Posterior vena cava (tissue), 2 donors: ENCODE measurements around the gene RGS2. TPM values are rescaled to one million over a fixed set of nuclear protein-coding genes. Genes with fewer than 3 reads are reported as not detected.

ENCODE experiments used
- DNase-seq: peaks from one replicate; pipeline ENCODE4 v3.0.0-alpha.2; 2020; ENCODE audit warnings: low spot score
- intact Hi-C, 2 donors: fragments of 100-400 bp; cut with DNase I; formaldehyde crosslinking; loops; one replicate each; pipeline versions ENCODE4 v1.14.1 to v1.14.2; 2022 to 2023
- total RNA-seq, 2 donors: library from RNA; stranded (reverse); fragmentation: NEBNext Ultra II Directional; extraction: Animal tissue kit (Norgen Biotek cat#: 25700); gene quantifications; one replicate each; pipeline ENCODE4 v1.2.1, GENCODE V29; 2021
- donor health status: DM: yes; HTN: yes; CAD: no.
- donor health status: DM: yes; HTN: yes; CAD: no.

Gene RGS2
- total RNA-seq, 2 donors from 2014 or later, result 70.8 to 96.2 TPM

DNA sequence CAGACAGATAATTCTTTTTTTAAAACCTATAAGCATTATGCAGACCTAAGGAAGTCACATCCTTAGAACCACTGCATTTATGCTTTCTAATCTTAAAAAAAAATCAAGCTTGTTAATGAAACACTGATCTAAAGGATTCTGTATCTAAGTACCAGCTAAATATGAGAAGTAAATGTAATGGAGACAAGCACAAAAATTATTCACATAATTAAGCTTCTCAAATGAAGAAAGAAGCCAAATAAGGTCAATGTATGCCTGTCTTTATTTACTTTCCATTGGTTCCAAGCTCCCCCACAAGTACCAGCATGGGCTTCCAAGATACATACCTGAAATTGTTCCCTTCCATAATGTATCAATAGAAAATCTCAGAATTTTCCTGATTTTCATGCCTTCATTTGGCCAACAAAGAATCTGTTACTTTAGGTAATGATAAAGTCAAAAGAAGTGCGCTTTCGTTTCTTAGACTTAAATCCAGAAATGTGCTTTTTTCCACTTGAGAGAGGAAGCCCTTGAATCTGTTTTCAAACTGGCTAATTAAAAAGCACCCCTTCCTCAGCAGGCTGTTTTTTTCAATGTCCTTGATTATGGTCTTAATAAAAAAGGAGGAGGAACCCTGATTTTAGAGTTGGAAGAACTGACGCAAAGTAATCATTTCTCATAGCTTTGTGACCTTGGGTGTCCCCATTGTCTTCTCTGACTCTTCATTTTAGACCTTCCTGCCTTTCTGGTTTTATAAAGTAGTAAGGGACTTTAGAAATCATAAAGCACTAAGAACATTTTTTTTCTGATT, 3.8 kb downstream of the RGS2 start:
- intact Hi-C loops, result no loop called here

DNA sequence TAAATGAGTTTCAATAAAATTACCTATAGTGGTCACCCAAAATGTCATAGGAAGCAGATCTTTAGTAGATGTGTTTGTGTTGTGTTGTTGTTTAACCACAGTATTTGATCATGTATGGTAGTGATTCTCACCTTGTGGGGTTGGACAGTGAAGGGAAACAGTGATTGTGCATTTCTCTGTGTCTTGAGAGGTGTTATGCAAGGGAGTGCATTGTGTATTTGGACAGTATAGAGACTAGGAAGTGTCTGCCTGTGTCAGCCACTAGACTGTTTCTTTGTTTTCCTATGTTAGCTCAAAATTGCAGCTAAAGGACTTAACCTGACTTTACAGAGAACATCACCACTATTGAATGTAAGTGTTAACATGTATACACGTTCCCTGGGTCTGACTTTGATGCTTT, 6.0 kb downstream of the RGS2 start:
- intact Hi-C loops, result no loop called here
- no peak for DNase-seq

More for the DNA sequence above, 3.8 kb downstream of the RGS2 start:
- no peak for DNase-seq

DNA sequence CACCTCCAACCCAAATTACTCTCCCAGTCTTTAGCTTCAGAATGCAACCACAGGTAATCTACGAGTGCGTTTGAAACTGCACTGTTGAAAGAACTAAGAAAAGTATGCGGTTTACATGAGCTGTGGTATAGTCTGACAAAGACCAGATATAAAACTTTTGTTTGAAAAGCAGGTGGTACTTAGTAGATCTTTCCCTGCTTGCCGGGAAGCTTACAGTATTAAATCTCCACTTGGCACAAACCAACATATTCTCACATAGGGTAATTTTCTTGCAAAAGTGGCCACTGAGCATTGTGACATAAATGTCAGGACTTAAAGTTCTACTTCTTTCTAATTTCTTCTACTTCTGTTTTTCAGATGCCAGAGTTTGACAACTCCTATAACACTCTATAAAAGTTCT, 8.4 kb downstream of the RGS2 start:
- intact Hi-C loops, result no loop called here
- no peak for DNase-seq

DNA sequence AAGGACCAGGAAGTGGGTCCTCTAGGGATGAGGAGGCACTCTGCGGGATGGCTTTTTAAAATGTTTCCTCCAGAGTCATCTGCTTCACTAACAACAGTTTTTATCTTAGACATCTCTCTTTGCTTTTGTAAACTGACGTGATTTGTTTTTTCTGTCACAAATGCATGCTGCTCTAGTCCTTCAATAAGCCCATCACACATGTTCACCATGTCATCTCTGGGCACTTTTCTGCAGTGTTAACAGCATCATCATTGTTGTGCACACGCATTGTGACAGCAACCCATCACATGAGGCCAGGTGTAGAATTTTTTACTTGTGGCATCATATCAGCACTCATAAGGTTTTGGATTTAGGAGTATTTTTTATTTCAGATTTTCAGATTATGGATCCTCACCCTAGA, 12.5 kb downstream of the RGS2 start:
- DNase-seq, result no peak
- intact Hi-C loops, result no loop called here

DNA sequence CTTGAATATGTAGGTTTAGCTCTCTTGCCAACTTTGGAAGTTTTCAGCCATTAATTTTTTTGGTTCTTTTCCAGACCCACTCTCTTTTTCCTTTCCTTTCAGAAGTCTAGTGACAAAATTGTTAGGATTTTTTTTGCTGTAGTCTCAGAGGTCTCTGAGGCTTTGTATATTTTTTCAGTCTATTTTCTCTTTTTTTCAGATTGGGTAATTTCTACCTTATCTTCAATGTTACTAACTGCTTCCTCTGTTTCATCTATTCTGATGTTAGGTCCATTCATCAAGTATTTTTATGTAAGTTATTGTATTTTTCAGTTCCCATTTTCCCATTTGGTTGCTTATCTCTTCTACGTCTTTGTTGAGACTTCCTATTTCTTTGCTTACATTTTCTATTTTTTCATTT, 15.7 kb downstream of the RGS2 start:
- no peak for DNase-seq
- intact Hi-C loops, result no loop called here

DNA sequence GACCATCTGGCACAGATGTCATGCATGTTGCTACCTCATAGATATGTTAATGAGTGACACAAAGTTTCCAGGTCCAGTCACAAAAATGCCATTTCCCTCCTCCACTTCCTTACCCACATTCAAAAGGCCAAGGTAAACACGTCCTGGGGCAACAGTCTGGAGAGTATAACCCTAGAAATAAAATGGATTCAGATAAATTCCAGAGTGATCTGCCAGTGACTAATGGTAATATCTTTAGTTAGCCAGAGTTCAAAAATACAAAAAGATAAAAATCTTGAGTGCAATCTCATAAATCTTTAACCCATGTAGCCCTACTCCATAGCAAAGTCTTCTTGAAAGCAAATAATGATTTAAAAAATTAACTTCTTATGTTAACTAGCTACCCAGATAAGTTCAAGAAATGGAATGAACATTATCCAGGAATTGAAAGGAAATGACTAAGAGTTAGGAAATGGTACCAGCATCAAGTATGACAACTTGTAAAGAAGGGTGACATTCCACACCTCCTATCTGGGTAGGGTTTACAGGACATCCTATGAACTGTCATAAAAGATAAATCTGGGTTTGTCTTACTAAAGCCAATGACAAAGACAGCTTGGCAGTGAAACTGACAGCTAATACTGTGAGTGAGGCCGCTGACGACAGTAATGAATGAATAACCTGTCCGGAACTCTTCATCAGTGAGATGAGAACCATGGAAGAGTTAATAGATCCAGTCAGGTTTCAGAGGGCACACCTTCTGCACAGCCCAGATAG, 18.1 kb downstream of the RGS2 start:
- intact Hi-C loops, result no loop called here
- no peak for DNase-seq

DNA sequence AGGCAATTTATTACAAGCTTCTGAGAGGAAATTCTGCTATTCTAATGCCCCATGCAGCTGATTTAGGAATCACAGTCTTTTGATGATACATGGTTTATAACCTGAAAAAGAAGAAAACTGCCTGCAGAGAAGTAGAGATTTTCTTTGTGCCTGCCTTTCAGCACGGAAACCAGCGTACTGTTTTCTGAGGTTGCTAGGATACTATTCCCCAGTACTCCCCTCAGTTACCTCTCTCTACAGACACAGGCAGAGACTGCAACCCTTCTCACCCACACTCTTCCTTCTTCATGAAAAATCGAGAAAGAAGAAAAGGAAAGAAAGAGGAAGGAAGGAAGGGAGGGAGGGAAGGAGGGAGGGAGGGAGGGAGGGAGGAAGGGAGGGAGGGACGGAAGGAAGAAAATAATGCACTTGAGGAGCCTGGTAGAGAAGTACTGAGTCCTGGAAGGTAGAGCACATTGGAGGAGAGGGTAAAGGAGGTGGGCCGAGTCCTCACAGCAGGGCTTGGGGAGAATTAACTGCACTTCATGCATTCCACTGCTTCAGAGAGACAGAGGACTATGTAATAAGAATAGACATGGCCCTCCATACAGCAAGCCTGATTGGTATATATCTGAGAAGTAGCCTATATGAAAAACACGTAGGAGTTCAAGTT, 21.9 kb downstream of the RGS2 start:
- no peak for DNase-seq
- intact Hi-C loops, result no loop called here

DNA sequence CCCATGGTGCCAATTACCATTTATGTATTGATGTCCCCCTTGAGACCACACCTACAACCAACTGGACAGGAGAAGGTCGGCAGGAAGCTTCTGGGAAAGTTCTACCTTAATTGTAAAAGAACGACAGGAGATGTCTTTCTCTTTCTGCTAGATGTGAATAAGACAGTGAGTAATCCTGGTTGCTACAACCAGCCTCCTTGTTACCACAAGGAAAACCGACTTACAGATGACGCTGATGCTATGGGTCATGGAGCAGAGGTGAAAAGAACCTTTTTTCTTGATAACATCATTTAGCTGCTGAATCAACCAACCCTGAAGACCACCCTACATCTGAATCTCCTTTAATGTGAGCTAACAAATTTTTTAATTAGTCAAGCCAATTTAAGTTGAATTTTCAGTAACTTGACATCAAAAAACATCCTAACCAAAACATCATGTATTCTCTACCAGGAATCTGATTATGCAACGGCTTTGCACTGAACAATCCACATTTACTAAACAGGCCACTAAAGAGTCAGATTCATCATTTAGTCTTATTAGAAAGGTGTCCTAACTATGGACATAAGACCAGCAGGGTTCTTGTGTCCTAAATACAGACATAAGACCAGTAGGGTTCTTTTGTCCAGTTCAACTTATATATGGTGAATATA, 23.0 kb downstream of the RGS2 start:
- DNase-seq, result no peak
- intact Hi-C loops, result no loop called here

DNA sequence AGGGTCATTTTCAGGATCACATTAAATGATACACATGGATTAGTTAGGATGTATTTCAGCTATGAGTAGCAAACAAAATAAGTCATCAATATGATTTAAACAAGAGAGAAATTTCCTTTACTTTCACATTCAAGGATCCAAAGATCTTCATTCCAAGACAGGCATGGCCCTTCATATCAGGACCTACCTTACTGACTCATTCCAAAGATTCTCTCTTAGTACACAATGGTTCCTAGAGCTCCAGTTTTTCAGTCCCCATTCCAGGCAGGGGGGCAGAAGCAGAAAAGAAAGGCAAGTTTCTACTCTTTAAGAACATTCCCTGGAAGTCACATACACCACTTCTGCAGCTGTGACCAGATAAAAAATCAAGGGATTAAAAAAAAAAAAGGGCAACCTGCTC, 23.7 kb downstream of the RGS2 start:
- intact Hi-C loops, result no loop called here

DNA sequence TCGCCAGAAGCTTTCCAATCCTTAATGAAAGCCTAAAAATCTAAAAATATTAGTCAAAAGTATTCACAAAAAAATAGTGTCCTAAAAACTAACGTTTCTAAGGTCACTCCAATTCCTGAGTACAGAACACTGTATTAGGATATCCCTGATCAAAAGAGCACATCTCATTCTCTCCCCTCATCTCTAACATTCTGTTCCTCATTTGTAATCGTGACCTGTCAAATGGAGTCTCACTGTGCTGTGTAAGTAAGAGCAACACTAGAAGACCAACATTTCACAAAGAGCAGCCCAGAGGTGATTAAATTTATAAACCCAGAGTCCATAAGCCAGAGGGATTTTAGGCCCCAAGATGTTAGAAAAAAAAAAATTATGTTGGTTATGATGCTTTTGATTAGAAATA, 26.3 kb downstream of the RGS2 start:
- DNase-seq, result no peak
- intact Hi-C loops, result no loop called here

More for the DNA sequence above, 23.7 kb downstream of the RGS2 start:
- no peak for DNase-seq

DNA sequence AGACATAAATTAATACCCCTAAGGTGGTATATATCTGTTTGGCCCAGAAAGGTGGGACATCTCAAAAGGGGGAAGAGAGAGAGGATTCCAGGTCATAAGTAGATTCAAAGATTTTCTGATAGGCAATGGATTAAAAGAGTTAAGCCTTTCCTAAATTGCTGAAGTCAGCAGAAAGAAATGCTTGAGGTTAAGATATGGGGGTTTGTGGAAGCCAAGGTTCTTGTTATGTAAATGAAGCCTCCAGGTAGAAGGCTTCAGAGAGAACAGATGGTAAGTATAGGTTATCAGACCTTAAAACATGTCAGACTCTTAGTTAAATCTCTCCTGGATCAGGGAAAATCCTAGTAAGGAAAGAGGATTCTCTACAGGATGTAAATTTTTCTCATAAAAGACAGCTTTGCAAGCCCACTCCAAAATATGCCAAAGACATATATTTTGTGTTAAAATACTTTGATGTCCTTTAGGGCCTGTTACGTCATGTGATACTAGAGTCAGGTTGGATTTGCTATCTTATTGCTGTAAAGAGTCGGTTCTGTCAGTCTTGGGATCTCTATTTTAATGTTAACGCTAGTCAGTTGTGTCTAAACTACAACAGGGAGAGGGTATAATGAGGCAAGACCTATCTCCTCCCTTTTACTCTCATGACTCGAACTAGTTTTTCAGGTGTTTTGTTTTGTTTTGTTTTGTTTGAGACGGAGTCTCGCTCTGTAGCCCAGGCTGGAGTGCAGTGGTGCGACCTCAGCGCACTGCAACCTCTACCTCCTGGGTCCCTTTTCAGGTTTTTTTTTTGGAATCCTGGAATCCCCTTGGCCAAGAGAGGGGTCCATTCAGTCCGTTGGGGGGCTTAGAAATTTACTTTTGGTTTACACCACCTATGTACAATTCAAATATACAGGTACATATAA, 30.6 kb downstream of the RGS2 start:
- no peak for DNase-seq
- intact Hi-C loops, result no loop called here

DNA sequence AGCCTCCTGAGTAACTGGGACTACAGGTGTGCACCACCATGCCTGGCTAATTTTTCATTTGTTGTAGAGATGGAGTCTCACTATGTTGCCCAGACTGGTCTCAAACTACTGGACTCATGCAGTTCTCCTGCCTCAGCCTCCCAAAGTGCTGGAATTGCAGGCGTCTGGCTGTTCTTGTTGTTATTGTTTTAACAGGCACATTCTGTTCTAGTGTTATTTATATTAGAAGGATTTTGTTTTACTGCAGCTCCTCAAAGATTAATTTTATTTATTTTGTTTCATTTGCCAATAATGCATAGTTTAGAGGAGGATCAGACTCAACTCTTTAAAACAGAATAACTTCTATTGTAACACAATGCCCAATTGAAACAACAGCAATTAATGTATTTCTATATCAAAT, 35.5 kb downstream of the RGS2 start:
- intact Hi-C loops, result no loop called here
- no peak for DNase-seq

DNA sequence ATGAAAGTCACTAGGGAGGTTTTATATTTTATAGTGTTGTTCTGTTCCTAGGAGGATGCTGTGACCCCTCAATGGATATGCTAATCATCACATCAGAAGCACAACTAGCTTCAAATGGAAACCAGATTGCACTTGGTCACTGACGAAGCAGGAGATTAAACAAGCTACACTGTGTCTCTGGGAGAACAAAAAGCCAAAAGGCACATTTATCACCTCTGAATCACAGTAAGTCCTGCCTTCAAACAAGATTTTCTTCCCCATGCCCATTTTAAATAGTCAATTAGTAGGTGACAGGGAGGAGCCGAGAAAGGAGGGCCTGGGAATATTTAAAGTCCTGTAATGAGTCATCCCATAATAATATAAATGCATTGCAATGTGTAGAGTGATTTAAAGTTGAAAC, 38.1 kb downstream of the RGS2 start:
- intact Hi-C loops, result no loop called here
- no peak for DNase-seq

DNA sequence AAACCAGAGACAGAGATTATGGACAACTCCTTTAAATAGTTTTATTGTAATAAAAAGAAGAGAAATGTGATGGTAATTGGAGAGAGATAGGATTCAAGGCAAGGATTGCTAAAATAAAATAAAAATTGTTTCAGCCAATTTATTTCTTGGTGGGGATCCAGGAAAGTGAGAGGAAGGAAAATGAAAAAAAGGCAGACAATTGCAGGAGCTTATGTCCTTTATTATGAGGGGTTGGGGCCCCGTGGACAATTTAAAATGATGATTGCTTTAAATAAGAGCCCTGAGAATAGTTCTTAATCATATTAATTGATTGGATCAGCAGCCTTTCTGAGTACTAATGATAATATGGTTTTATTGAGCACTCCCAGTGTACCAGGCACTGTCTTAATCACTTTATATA, 40.2 kb downstream of the RGS2 start:
- intact Hi-C loops, result no loop called here
- no peak for DNase-seq

DNA sequence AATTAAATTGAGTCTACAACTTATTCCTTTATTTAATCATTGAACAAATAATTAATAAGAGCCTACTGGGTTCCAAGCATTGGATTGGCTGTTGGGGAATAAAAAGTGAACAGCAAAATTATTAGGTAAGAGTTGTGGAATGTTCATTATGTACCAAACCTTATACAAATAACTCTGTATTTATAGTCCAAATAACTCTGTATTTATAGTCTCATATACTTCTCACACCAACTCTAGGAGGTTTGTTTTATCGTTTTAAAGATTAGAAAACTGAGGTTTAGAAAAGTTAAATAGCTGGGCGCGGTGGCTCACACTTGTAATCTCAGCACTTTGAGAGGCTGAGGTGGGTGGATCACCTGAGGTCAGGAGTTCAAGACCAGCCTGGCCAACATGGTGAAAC, 40.6 kb downstream of the RGS2 start:
- no peak for DNase-seq
- intact Hi-C loops, result no loop called here

DNA sequence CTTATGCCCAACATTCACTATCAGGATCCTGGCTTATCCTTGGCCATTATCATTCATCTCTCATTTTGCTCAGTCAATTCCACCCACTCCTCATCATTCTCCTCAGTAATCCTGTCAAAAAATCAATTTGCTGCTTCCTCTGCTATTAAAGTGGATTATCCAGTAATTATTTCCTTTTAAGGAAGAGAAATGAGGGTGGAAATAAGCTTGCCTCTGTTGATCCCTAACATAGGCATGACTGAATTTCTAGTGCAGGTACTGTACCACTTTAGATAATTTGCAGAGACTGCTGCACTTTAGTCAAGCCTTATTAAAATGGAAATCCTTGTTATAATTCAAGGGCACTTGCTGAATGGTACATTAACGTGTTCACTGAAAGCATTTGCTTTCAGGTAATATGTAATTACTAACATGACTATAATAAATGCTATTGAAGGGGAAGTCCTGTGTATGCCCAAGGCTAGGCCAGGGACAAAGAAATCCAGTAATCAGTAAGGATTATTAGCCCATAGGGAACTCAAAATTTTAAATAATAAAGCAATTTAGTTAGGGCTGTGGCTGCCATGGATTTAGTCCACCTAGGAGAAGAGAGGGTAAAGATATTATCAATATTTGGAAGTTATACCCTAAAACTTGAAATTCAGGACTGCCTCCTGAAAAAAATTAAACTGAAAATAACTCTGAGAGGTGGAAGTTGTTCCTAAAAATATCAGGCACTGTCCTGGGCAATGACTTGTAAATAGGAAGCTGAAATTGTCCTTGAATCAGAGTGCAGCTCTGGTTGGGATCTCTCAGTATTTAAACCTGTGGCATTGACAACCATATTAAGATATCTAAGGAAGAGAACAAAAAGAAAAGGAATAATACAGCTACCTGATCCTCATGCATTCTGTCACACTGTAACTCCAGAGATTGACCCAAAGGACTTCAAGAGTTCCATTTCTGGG, 43.4 kb downstream of the RGS2 start:
- intact Hi-C loops, result no loop called here
- no peak for DNase-seq

DNA sequence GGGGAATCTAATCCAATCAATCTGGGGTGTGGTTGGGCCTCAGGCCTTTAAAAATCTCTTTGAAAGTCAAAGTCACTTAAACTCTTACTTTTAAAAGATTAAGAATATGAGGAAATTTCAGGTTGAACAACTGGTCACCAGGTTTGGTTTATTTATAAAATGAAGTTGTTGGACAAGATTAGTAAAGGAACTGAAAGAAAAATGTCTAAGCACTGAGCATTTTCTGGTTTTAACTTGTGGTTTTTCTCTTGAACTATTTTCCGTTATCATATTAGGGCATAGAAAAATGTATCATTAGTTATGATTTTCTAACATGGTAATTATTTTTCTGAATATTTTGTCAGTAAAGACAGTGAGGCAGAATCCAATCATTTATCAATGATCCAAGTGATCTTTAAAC, 49.6 kb downstream of the RGS2 start:
- no peak for DNase-seq
- intact Hi-C loops, result no loop called here

DNA sequence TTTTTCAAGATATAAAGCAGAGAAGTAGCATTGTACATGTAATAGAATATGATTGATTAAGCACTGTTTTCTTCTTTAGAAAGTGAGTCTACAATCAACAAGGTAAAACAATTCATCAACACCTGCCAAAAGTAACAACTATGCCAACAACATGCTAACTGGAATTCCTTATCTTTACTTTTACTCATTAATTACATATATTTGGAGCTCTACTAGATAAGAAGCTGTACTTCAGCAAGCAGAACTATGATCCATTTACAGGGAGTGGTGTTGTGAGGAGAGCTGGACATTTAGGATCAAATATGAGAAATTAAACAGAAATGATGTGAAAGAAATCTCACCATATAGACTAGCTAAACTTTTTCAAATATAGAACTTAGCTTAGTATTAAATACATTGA, 51.0 kb downstream of the RGS2 start:
- no peak for DNase-seq
- intact Hi-C loops, result no loop called here
